Hepatocyte (in vitro differentiated cells): ENCODE data around the gene IPO11.

Experiments used
- CTCF ChIP-seq: fragments of 200-600 bp; sonication (generic); IDR thresholded peaks from 2 replicates; pipeline ENCODE4 v1.5.1; 2016; ENCODE audit warnings: antibody characterized with exemption, mild to moderate bottlenecking; ENCODE audit not compliant: poor library complexity
- EZH2 ChIP-seq: fragments of 200-600 bp; sonication (generic); IDR thresholded peaks from 2 replicates; pipeline ENCODE4 v1.6.1; 2016; ENCODE audit warnings: antibody characterized with exemption, mild to moderate bottlenecking, borderline replicate concordance
- EZH2phosphoT487 ChIP-seq: fragments of 200-600 bp; sonication (generic); IDR thresholded peaks from one replicate; pipeline ENCODE4 v1.6.1; 2018; ENCODE audit warnings: antibody characterized with exemption, mild to moderate bottlenecking, low read depth, moderate library complexity; ENCODE audit not compliant: unreplicated experiment, severe bottlenecking

GRCh38 chr5:62494772-62495171 is 82.2 kb downstream of the IPO11 start:
- TF ChIP-seq EZH2, result no peak
- no peak for TF ChIP-seq CTCF
- no peak for TF ChIP-seq EZH2phosphoT487
